GM12864 (cell line): ENCODE measurements around the gene MMP23B.

Experiments used
- DNase-seq: peaks from one replicate; pipeline ENCODE4 v3.0.0-alpha.2; 2011; ENCODE audit warnings: low read depth
- H3K4me3 ChIP-seq: 2 replicates; pipeline ENCODE4 v1.5.1; 2011; ENCODE audit warnings: mild to moderate bottlenecking, low read depth, low read length, control low read depth
- CTCF ChIP-seq: IDR thresholded peaks from 2 replicates; pipeline ENCODE4 v1.5.1; 2011; ENCODE audit warnings: low read depth, mild to moderate bottlenecking, moderate library complexity, low read length, control low read depth, inconsistent platforms; ENCODE audit errors: missing control alignments

The MMP23B gene

GRCh38 chr1:1596493-1597274 lies 35.3 kb upstream of the MMP23B start:
- H3K4me3 ChIP-seq = no peak overlapping the region
- no peak for DNase-seq
- no peak for TF ChIP-seq CTCF

- H3K4me3 ChIP-seq = no peak overlapping the region
- peak; percentile 64 for TF ChIP-seq CTCF
- no peak for DNase-seq
These were observed 34.6 kb upstream of the MMP23B start for GRCh38 chr1:1597275-1597930.

- no peak overlapping the region for H3K4me3 ChIP-seq
- no peak for DNase-seq
- no peak for TF ChIP-seq CTCF
These were observed 33.8 kb upstream of the MMP23B start for GRCh38 chr1:1598051-1598719.

GRCh38 chr1:1598720-1599029 lies 33.3 kb upstream of the MMP23B start:
- no peak overlapping the region for H3K4me3 ChIP-seq
- no peak for TF ChIP-seq CTCF
- DNase-seq = no peak

- no peak for DNase-seq
- peak; percentile 12 for TF ChIP-seq CTCF
- no peak overlapping the region; the same call in 1 of the 2 replicates for H3K4me3 ChIP-seq
These were observed 32.7 kb upstream of the MMP23B start for GRCh38 chr1:1599030-1599934.
